Suppressor macrophage treated with lipopolysaccharide for 1 hour (primary cell): ENCODE measurements around the gene ANK2.
A peak's percentile ranks its signal among the peaks of the same experiment; 100 is the strongest.

Source experiments
- DNase-seq, 3 donors: peaks; one replicate each; pipeline ENCODE4 v3.0.0-alpha.2; 2020 to 2022

The ANK2 gene

GRCh38 chr4:113293674-113294073 is 244.2 kb downstream of the ANK2 start:
- no peak for DNase-seq

DNA sequence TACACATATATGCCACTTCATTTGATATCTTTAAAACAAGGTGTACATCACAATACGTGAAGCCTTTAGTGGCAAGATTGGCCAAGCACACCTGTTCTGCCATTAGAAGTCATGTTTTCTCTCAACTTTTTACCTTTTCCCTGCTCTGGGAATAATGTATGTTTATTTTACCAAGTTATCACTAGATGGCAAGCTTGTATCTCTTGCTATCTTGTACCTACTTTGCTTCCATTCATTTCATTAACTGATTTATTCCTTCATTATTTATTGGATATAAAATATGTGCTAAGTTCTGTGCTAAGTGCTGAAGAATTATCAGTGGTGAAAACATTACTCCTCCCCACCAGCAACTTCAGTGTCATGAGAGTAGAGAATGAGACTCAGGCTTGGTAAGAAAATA is 245.5 kb downstream of the ANK2 start:
- no peak for DNase-seq

GRCh38 chr4:113300471-113300928 is 251.0 kb downstream of the ANK2 start:
- DNase-seq: no peak

- DNase-seq: no peak
Measured at GRCh38 chr4:113302051-113302450, 252.6 kb downstream of the ANK2 start.

- DNase-seq: no peak
Measured at GRCh38 chr4:113303315-113303714, 253.9 kb downstream of the ANK2 start.

GRCh38 chr4:113311047-113311446 is 261.6 kb downstream of the ANK2 start:
- DNase-seq: no peak

DNA sequence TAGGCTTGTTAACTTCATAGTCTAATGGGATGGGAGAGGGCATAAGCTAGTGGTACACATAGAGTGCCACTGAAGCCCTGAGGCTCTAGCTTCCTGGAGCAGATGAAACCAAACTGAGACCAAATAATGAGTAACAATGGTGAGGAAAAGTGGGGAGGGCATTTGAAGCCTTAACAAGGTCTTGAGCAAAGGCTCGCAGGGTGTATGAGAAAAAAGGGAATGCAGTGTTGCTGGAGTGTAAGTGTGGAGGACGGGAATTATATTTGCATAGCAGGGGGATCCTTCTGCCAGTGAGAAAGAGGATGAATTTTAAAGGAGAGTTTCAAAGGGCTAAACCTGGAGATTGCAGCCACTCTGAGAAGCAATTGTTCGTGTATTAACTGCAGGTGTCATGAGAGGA is 263.1 kb downstream of the ANK2 start:
- DNase-seq: no peak

DNA sequence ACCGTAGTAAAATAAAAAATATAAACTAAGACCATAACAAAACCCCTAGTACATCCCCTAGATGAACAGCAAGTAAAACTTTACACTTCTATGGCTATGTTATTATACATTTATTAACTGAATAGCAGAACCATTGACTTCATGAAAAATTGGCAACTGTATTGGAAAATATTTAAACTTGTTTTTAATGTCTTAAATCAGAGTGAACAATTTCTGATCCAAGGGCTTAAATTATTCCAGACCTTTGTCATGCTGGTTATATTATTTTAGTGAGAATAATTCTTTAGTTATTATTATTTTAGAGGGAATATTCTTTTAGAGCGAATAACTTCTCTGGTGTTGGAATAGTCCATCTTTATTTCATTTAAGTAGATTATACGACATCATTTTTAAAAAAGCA is 265.0 kb downstream of the ANK2 start:
- no peak for DNase-seq

- no peak for DNase-seq
Measured at GRCh38 chr4:113316879-113317278, 267.4 kb downstream of the ANK2 start.

- DNase-seq: no peak
Measured at GRCh38 chr4:113317523-113317922, 268.1 kb downstream of the ANK2 start.

- no peak for DNase-seq
Measured at GRCh38 chr4:113322736-113323135, 273.3 kb downstream of the ANK2 start.

DNA sequence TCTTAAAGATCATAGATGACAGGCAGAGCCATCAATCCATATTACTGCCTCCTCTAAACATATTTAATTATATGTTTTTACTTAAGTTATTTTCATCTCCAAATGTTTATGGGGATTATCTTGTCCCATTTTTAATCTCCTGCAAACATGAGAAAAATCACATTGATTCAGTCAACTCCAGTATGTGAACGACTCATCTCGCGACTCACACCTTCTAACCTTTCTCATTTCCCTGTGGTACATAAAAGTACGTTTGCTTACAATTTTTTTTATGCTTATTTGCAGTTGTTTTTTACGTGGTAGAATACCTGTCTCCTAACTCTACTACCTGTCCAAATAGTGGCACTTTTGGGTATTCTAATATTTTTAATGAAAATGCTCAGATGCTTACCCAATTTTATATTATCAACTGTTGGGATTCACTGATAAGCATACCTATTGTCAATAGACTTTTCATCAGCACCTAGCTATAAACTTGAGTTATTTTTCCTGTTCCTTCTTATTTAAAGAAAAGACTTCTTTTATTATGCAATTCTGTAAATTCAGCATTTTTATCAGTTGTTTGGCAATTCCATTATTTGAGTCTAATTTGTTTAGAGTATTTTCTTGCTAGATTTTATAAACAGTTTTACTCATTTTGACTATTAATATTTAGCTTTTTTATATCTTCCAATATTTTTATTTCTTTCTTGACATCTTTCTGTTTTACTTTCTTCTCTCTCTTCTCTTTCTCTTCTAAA is 276.6 kb downstream of the ANK2 start:
- DNase-seq: no peak

DNA sequence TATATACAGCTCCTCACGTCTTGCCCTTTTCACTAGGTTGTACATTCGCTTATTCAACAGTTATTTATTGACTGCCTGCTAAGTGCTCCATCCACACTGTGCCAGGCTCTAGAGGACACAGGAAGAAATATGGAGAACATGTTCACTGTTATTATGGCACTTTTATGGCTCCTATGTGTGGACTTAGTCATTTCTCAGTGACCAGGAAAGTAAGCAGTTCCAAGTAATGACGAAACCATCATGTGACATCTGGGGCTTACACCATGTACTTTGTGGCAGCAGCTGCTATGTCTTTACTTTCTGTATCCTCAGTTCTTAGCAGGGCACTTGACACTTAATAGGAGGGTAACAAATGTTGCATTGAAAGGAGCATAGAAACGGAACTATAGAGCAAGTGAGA is 278.0 kb downstream of the ANK2 start:
- DNase-seq: peak; percentile 14 to 41 (median 23)

- peak in 1 of 3 donors; percentile 2 for DNase-seq
Measured at GRCh38 chr4:113328514-113328913, 279.1 kb downstream of the ANK2 start.

DNA sequence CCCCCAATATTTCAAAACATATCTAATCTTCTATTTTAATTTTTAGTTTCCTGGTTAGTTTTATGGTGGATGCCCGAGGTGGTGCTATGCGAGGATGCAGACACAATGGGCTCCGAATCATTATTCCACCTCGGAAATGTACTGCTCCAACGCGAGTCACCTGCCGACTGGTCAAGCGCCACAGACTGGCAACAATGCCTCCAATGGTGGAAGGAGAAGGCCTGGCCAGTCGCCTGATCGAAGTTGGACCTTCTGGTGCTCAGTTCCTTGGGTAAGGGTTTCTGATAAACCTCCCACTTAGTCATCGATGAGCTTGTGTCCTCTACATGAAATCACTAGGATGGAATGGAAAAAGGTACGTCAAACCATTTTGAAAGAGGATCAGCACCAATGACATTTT is 280.7 kb downstream of the ANK2 start:
- no peak for DNase-seq

GRCh38 chr4:113331811-113332210 is 282.4 kb downstream of the ANK2 start:
- DNase-seq: no peak

- DNase-seq: no peak
Measured at GRCh38 chr4:113332701-113333100, 283.2 kb downstream of the ANK2 start.

DNA sequence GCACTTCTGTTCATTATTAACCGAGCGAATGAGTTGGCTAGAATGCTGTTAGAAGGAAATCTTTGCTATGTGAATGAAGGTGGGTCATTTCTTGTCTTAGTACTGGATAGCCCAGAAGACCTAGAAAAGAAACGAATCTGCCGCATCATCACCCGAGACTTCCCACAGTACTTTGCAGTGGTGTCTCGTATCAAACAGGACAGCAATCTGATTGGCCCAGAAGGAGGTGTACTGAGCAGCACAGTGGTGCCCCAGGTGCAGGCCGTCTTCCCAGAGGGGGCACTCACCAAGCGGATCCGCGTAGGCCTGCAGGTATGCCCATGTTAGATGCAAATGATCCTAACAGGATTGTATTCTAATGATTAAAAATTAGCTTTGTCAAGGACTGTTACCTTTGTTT is 286.3 kb downstream of the ANK2 start:
- DNase-seq: no peak

- DNase-seq: no peak
Measured at GRCh38 chr4:113336556-113336955, 287.1 kb downstream of the ANK2 start.

GRCh38 chr4:113339430-113339813 is 290.0 kb downstream of the ANK2 start:
- no peak for DNase-seq

GRCh38 chr4:113344100-113344499 is 294.6 kb downstream of the ANK2 start:
- no peak for DNase-seq

DNA sequence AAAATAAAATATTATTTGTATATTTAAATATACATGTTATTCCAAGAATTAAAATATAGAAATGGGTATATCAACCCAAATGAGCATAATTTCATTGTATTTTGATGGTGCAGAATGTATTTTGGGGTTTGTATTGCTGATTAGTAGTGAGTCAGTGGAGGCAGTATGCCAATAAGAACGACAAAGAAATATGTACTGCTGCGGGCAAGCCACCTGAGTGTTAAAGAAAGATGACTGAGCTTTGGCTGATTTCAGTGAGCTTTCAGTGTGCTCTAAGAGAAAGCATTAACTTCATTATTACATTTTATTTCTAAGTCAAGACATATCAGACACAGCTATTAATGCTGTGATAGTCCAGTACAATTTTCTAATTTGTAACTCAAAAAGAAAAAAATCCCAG is 297.8 kb downstream of the ANK2 start:
- no peak for DNase-seq

DNA sequence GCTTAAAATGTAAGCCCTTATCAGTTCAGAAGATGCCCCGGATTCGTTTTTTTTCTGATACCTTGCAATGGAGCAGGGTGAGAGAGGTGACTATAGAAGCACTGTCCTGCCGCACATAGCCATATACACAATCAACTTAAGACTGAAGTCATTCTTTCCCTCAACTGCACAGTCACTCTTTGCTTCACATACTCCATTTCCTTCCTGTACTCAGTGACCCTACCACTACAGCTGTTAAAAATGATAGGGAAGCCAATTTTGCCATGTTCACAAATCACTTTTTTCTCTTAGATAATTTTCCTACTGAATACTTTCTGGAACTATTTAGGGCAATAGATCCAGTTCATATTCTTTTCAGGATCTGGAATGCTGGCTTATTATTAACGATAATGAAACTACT is 300.0 kb downstream of the ANK2 start:
- DNase-seq: peak in 1 of 3 donors; percentile 8

DNA sequence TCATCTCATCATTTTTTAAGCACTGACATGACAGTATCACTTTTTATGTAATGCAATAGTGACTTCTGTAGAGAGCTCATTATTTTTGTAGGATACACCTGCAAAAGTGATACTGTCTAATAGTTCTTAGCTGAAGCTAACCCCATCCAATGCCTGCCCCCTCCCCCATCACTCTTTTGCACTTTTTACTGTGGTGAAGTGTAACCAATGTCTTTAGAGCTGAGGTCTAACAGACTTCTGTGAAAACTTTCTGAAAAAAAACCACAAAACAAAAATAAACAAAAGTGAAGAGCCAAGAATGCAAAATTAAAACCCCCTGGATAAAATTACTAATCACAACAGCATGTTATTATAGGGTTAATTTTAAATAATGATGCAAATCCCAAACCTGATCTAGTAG is 301.1 kb downstream of the ANK2 start:
- DNase-seq: no peak
